Measurements from ENCODE around the gene SMPDL3A.

SMPDL3A gene

GRCh38 chr6:122818866-122819265, 29.8 kb downstream of the SMPDL3A start:
- no peak for DNase-seq (ENCODE audit: extremely low read depth, insufficient read length)
- Histone ChIP-seq H3K4me3 (replicated peaks; ENCODE audit: low read depth, low read length) (no peak overlapping the region), H3K27me3 (replicated peaks; ENCODE audit: control insufficient read depth, insufficient read depth, low read length) (no peaks in the 10 kb centered on the region), H3K36me3 (ENCODE audit: control insufficient read depth, insufficient read depth, low read length) (no peaks in the 10 kb centered on the region)
- TF ChIP-seq CTCF (IDR thresholded peaks at IDR 0.05; ENCODE audit: insufficient read depth, low read length, poor library complexity, severe bottlenecking) = no peak

- no peak for TF ChIP-seq CTCF (IDR thresholded peaks at IDR 0.05; ENCODE audit: insufficient read depth, low read length, poor library complexity, severe bottlenecking)
These were observed 32.0 kb downstream of the SMPDL3A start for GRCh38 chr6:122821095-122821494.

GRCh38 chr6:122825163-122825562, 36.1 kb downstream of the SMPDL3A start:
- no peak for TF ChIP-seq CTCF (IDR thresholded peaks at IDR 0.05; ENCODE audit: insufficient read depth, low read length, poor library complexity, severe bottlenecking)
- H3K4me3 ChIP-seq (replicated peaks; ENCODE audit: low read depth, low read length) = no peak overlapping the region
- no peaks in the 10 kb centered on the region for H3K27me3 ChIP-seq (replicated peaks; ENCODE audit: control insufficient read depth, insufficient read depth, low read length)
- H3K36me3 ChIP-seq (ENCODE audit: control insufficient read depth, insufficient read depth, low read length) = no peaks in the 10 kb centered on the region
- DNase-seq (ENCODE audit: extremely low read depth, insufficient read length) = no peak

More at GRCh38 chr6:122821095-122821494, 32.0 kb downstream of the SMPDL3A start:
- Histone ChIP-seq H3K4me3 (replicated peaks; ENCODE audit: low read depth, low read length) (no peak overlapping the region), H3K36me3 (ENCODE audit: control insufficient read depth, insufficient read depth, low read length) (no peaks in the 10 kb centered on the region), H3K27me3 (replicated peaks; ENCODE audit: control insufficient read depth, insufficient read depth, low read length) (no peaks in the 10 kb centered on the region)
- DNase-seq (ENCODE audit: extremely low read depth, insufficient read length) = no peak

- TF ChIP-seq CTCF (IDR thresholded peaks at IDR 0.05; ENCODE audit: insufficient read depth, low read length, poor library complexity, severe bottlenecking) = no peak
- no peak for DNase-seq (ENCODE audit: extremely low read depth, insufficient read length)
- H3K36me3 ChIP-seq (ENCODE audit: control insufficient read depth, insufficient read depth, low read length) = no peaks in the 10 kb centered on the region
- no peak overlapping the region for H3K4me3 ChIP-seq (replicated peaks; ENCODE audit: low read depth, low read length)
- no peaks in the 10 kb centered on the region for H3K27me3 ChIP-seq (replicated peaks; ENCODE audit: control insufficient read depth, insufficient read depth, low read length)
These were observed 40.4 kb downstream of the SMPDL3A start for GRCh38 chr6:122829456-122829855.

GRCh38 chr6:122831511-122831910, 42.5 kb downstream of the SMPDL3A start:
- no peak for TF ChIP-seq CTCF (IDR thresholded peaks at IDR 0.05; ENCODE audit: insufficient read depth, low read length, poor library complexity, severe bottlenecking)
- Histone ChIP-seq H3K36me3 (ENCODE audit: control insufficient read depth, insufficient read depth, low read length) (no peaks in the 10 kb centered on the region), H3K4me3 (replicated peaks; ENCODE audit: low read depth, low read length) (no peak overlapping the region), H3K27me3 (replicated peaks; ENCODE audit: control insufficient read depth, insufficient read depth, low read length) (no peaks in the 10 kb centered on the region; the same call in 1 of the 2 replicates)
- no peak for DNase-seq (ENCODE audit: extremely low read depth, insufficient read length)

- TF ChIP-seq CTCF (IDR thresholded peaks at IDR 0.05; ENCODE audit: insufficient read depth, low read length, poor library complexity, severe bottlenecking) = no peak
- H3K27me3 ChIP-seq (replicated peaks; ENCODE audit: control insufficient read depth, insufficient read depth, low read length) = no peaks in the 10 kb centered on the region; the same call in 1 of the 2 replicates
- no peak overlapping the region for H3K4me3 ChIP-seq (replicated peaks; ENCODE audit: low read depth, low read length)
- DNase-seq (ENCODE audit: extremely low read depth, insufficient read length) = no peak
- H3K36me3 ChIP-seq (ENCODE audit: control insufficient read depth, insufficient read depth, low read length) = no peaks in the 10 kb centered on the region
These were observed 43.4 kb downstream of the SMPDL3A start for GRCh38 chr6:122832459-122832858.

Measured in GM06990 (cell line).